Measurements from ENCODE around the gene GLB1L2.

GLB1L2 gene

DNA sequence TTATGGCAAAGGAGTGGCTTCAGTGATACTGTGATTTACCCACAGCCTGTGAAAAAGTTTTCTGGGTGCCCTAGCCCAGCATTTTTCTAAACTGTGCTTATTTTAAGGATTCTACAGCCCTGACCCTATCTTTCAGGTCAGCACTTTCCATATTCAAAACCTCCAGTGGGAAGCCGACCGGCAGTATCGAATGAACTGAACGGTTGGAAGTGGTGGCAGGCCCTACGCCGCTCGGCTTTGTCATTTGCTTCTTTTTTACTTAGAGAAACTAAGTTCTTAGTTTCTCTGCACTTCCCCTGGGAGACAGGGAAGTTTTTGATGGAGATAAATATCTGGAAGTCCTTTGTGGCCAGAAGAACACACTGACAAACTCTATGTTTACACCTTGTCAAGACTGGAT, 994 bp downstream of the GLB1L2 start:
- Histone ChIP-seq H3K27me3 (ENCODE audit: control insufficient read depth in 1 of 2, insufficient read depth in 1 of 2, low read length in 2 of 2) (peaks cover 36 to 37% of the 10 kb centered on the region in 2 experiments), H2AFZ (ENCODE audit: low read depth, low read length) (no peak overlapping the region), H3K9me3 (ENCODE audit: control insufficient read depth, low read length) (no peaks in the 10 kb centered on the region), H3K18ac (ENCODE audit: low read depth in 1 of 2, low read length in 2 of 2) (no peak overlapping the region), H4K8ac (ENCODE audit: low read length) (no peak overlapping the region), H2AK5ac (ENCODE audit: low read length, severe bottlenecking) (no peak overlapping the region), H3K4ac (ENCODE audit: low read depth in 1 of 2, low read length in 2 of 2) (no peak overlapping the region), H3K79me1 (replicated peaks; ENCODE audit: low read length, poor library complexity, severe bottlenecking) (no peaks in the 10 kb centered on the region), H2BK120ac (ENCODE audit: low read depth, low read length) (no peak overlapping the region), H4K91ac (ENCODE audit: low read length) (no peak overlapping the region), H2BK12ac (ENCODE audit: low read length in 2 of 2) (no peak overlapping the region), H3K4me2 (ENCODE audit: low read length, poor library complexity, severe bottlenecking) (no peak overlapping the region), H2BK5ac (ENCODE audit: low read depth, low read length, poor library complexity, severe bottlenecking) (no peak overlapping the region), H3K14ac (ENCODE audit: low read length in 2 of 2) (no peak overlapping the region), H3K27ac (ENCODE audit: low read length, poor library complexity, severe bottlenecking) (no peak overlapping the region), H3K4me3 (ENCODE audit: insufficient read depth in 1 of 2, low read depth in 1 of 2, low read length in 2 of 2) (no peak overlapping the region), H3K36me3 (ENCODE audit: control insufficient read depth in 1 of 2, insufficient read depth in 2 of 2, low read depth in 1 of 2, low read length in 2 of 2) (no peaks in the 10 kb centered on the region), H3K9ac (ENCODE audit: low read length) (no peak overlapping the region), H3K4me1 (ENCODE audit: control insufficient read depth, insufficient read depth, low read depth, low read length) (peaks cover 10% of the 10 kb centered on the region), H3K23ac (ENCODE audit: low read length in 2 of 2) (no peak overlapping the region), H2BK15ac (ENCODE audit: low read depth, poor library complexity, severe bottlenecking) (no peak overlapping the region)
- no peak for DNase-seq
- WGBS = 93% methylated on average over 5 of the region's 7 CpGs

DNA sequence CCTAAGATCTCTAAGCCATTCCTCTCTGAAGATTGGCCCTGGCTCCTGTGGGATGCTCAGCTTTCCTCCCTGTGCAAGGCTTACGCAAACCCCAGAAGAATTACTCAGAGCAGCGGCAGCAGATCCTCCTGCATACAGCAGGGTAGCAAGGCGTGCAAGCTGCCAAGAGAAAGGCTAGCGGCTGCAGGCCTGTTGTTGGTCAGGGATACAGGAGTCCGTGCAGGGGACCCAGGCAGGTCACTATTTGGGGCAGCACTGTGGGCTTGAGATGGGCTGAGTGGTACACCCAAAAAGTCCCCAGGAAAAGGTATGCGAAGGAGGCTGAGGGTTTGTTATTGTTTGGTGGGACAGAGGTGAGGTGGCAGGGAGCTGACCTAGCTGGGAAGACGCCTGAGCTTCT, 1.5 kb downstream of the GLB1L2 start:
- no peak overlapping the region for H3K23ac ChIP-seq (ENCODE audit: low read length in 2 of 2)
- no peak overlapping the region for H2BK120ac ChIP-seq (ENCODE audit: low read depth, low read length)
- H3K36me3 ChIP-seq (ENCODE audit: control insufficient read depth in 1 of 2, insufficient read depth in 2 of 2, low read depth in 1 of 2, low read length in 2 of 2) = no peaks in the 10 kb centered on the region
- H2BK12ac ChIP-seq (ENCODE audit: low read length in 2 of 2) = no peak overlapping the region
- no peak overlapping the region for H4K91ac ChIP-seq (ENCODE audit: low read length)
- H3K4me3 ChIP-seq (ENCODE audit: insufficient read depth in 1 of 2, low read depth in 1 of 2, low read length in 2 of 2) = no peak overlapping the region
- 86% methylated on average over 7 of the region's 7 CpGs for WGBS
- H2BK15ac ChIP-seq (ENCODE audit: low read depth, poor library complexity, severe bottlenecking) = no peak overlapping the region
- no peaks in the 10 kb centered on the region for H3K9me3 ChIP-seq (ENCODE audit: control insufficient read depth, low read length)
- no peak overlapping the region for H2BK5ac ChIP-seq (ENCODE audit: low read depth, low read length, poor library complexity, severe bottlenecking)
- H3K79me1 ChIP-seq (replicated peaks; ENCODE audit: low read length, poor library complexity, severe bottlenecking) = no peaks in the 10 kb centered on the region
- no peak overlapping the region for H3K18ac ChIP-seq (ENCODE audit: low read depth in 1 of 2, low read length in 2 of 2)
- H3K27ac ChIP-seq (ENCODE audit: low read length, poor library complexity, severe bottlenecking) = no peak overlapping the region
- peaks cover 36 to 37% of the 10 kb centered on the region in 2 experiments for H3K27me3 ChIP-seq (ENCODE audit: control insufficient read depth in 1 of 2, insufficient read depth in 1 of 2, low read length in 2 of 2)
- DNase-seq = no peak
- no peak overlapping the region for H3K9ac ChIP-seq (ENCODE audit: low read length)
- no peak overlapping the region for H4K8ac ChIP-seq (ENCODE audit: low read length)
- H3K14ac ChIP-seq (ENCODE audit: low read length in 2 of 2) = no peak overlapping the region
- H2AK5ac ChIP-seq (ENCODE audit: low read length, severe bottlenecking) = no peak overlapping the region
- H3K4ac ChIP-seq (ENCODE audit: low read depth in 1 of 2, low read length in 2 of 2) = no peak overlapping the region
- no peak overlapping the region for H3K4me2 ChIP-seq (ENCODE audit: low read length, poor library complexity, severe bottlenecking)
- no peak overlapping the region for H2AFZ ChIP-seq (ENCODE audit: low read depth, low read length)
- peaks cover 10% of the 10 kb centered on the region for H3K4me1 ChIP-seq (ENCODE audit: control insufficient read depth, insufficient read depth, low read depth, low read length)

DNA sequence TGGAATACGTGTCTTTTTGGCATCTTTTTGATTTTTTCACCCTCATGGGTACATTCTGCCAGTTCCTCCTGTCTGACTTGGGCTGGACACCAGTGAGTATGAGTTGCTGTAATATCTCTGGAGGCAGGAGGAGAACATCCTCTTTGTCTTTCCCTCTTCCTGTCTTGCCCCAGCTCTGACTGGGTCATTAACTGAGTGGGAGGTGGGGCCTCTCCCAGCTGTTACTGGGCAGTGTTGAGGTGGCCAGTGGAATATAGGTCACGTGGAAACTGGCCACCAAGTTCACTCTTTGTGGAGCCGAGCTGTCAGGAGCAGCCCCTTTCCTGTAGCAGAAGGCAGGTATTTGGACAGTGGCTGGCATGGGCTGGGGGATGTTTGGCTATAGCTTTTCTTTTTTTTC, 2.2 kb downstream of the GLB1L2 start:
- H3K27ac ChIP-seq (ENCODE audit: low read length, poor library complexity, severe bottlenecking) = no peak overlapping the region

GRCh38 chr11:134334796-134335571, 3.2 kb downstream of the GLB1L2 start:
- peaks cover 10% of the 10 kb centered on the region for H3K4me1 ChIP-seq (ENCODE audit: control insufficient read depth, insufficient read depth, low read depth, low read length)
- no peaks in the 10 kb centered on the region for H3K36me3 ChIP-seq (ENCODE audit: control insufficient read depth in 1 of 2, insufficient read depth in 2 of 2, low read depth in 1 of 2, low read length in 2 of 2)
- peaks cover 36 to 37% of the 10 kb centered on the region in 2 experiments for H3K27me3 ChIP-seq (ENCODE audit: control insufficient read depth in 1 of 2, insufficient read depth in 1 of 2, low read length in 2 of 2)
- no peak overlapping the region for H3K4me3 ChIP-seq (ENCODE audit: insufficient read depth in 1 of 2, low read depth in 1 of 2, low read length in 2 of 2)
- no peak overlapping the region for H2BK5ac ChIP-seq (ENCODE audit: low read depth, low read length, poor library complexity, severe bottlenecking)
- H3K9ac ChIP-seq (ENCODE audit: low read length) = no peak overlapping the region
- H2AK5ac ChIP-seq (ENCODE audit: low read length, severe bottlenecking) = no peak overlapping the region
- H3K18ac ChIP-seq (ENCODE audit: low read depth in 1 of 2, low read length in 2 of 2) = no peak overlapping the region
- no peak overlapping the region for H4K8ac ChIP-seq (ENCODE audit: low read length)
- WGBS = 79% methylated on average over 9 of the region's 10 CpGs
- no peak for DNase-seq
- H3K27ac ChIP-seq (ENCODE audit: low read length, poor library complexity, severe bottlenecking) = no peak overlapping the region
- H3K79me1 ChIP-seq (replicated peaks; ENCODE audit: low read length, poor library complexity, severe bottlenecking) = no peaks in the 10 kb centered on the region
- no peak overlapping the region for H2AFZ ChIP-seq (ENCODE audit: low read depth, low read length)
- no peak overlapping the region for H2BK120ac ChIP-seq (ENCODE audit: low read depth, low read length)
- no peak overlapping the region for H3K4ac ChIP-seq (ENCODE audit: low read depth in 1 of 2, low read length in 2 of 2)
- H3K23ac ChIP-seq (ENCODE audit: low read length in 2 of 2) = no peak overlapping the region
- no peak overlapping the region for H3K14ac ChIP-seq (ENCODE audit: low read length in 2 of 2)
- no peak overlapping the region for H2BK15ac ChIP-seq (ENCODE audit: low read depth, poor library complexity, severe bottlenecking)
- H4K91ac ChIP-seq (ENCODE audit: low read length) = no peak overlapping the region
- H3K4me2 ChIP-seq (ENCODE audit: low read length, poor library complexity, severe bottlenecking) = no peak overlapping the region
- no peaks in the 10 kb centered on the region for H3K9me3 ChIP-seq (ENCODE audit: control insufficient read depth, low read length)
- H2BK12ac ChIP-seq (ENCODE audit: low read length in 2 of 2) = no peak overlapping the region

More for the DNA sequence above, 2.2 kb downstream of the GLB1L2 start:
- Histone ChIP-seq H3K79me1 (replicated peaks; ENCODE audit: low read length, poor library complexity, severe bottlenecking) (no peaks in the 10 kb centered on the region), H3K18ac (ENCODE audit: low read depth in 1 of 2, low read length in 2 of 2) (no peak overlapping the region), H4K91ac (ENCODE audit: low read length) (no peak overlapping the region), H3K4me1 (ENCODE audit: control insufficient read depth, insufficient read depth, low read depth, low read length) (peaks cover 10% of the 10 kb centered on the region), H2AK5ac (ENCODE audit: low read length, severe bottlenecking) (no peak overlapping the region), H3K27me3 (ENCODE audit: control insufficient read depth in 1 of 2, insufficient read depth in 1 of 2, low read length in 2 of 2) (peaks cover 36 to 37% of the 10 kb centered on the region in 2 experiments), H2BK15ac (ENCODE audit: low read depth, poor library complexity, severe bottlenecking) (no peak overlapping the region), H3K9ac (ENCODE audit: low read length) (no peak overlapping the region), H3K4me2 (ENCODE audit: low read length, poor library complexity, severe bottlenecking) (no peak overlapping the region), H3K14ac (ENCODE audit: low read length in 2 of 2) (no peak overlapping the region), H2BK5ac (ENCODE audit: low read depth, low read length, poor library complexity, severe bottlenecking) (no peak overlapping the region), H3K36me3 (ENCODE audit: control insufficient read depth in 1 of 2, insufficient read depth in 2 of 2, low read depth in 1 of 2, low read length in 2 of 2) (no peaks in the 10 kb centered on the region), H4K8ac (ENCODE audit: low read length) (no peak overlapping the region), H2AFZ (ENCODE audit: low read depth, low read length) (no peak overlapping the region), H2BK12ac (ENCODE audit: low read length in 2 of 2) (no peak overlapping the region), H3K9me3 (ENCODE audit: control insufficient read depth, low read length) (no peaks in the 10 kb centered on the region), H3K4ac (ENCODE audit: low read depth in 1 of 2, low read length in 2 of 2) (no peak overlapping the region), H3K23ac (ENCODE audit: low read length in 2 of 2) (no peak overlapping the region), H3K4me3 (ENCODE audit: insufficient read depth in 1 of 2, low read depth in 1 of 2, low read length in 2 of 2) (no peak overlapping the region), H2BK120ac (ENCODE audit: low read depth, low read length) (no peak overlapping the region)
- no peak for DNase-seq
- 60% methylated on average over 3 of the region's 3 CpGs for WGBS

Data from mesenchymal stem cell (in vitro differentiated cells and primary cell).